C4-2B (cell line): ENCODE measurements around the gene NFATC2.

ENCODE experiments used
- H3K27ac ChIP-seq: fragments of 450-650 bp; 2 replicates; pipeline ENCODE4 v1.5.1; 2017
- ZFX ChIP-seq: fragments of 450-650 bp; IDR thresholded peaks from 2 replicates; pipeline ENCODE4 v1.6.1; 2017
- TF ChIP-seq, protein P1 (sequence below): fragments of 450-650 bp; conservative IDR thresholded peaks from 2 replicates; pipeline ENCODE4 v1.5.1; 2017; ENCODE audit warnings: mild to moderate bottlenecking

The NFATC2 gene

DNA sequence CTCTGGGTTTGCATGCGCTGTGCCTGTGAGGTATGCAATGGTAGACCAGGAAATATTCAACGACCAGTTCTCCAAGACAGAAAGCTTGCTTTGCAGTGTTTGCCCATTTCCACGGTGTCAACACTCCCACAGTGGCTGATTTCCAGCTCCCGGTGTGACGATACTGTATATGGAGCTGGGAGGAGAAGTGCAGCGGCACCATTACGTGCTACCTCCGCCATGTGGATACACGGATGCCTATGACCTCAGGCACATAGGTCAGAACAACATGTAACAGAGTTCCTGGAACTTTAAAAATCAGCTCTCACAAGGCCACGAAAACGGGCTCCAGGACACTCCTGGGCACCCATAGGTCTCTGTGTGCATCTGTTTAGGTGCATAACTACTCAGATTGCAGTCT lies 51.1 kb downstream of the NFATC2 start:
- TF ChIP-seq, protein P1, sequence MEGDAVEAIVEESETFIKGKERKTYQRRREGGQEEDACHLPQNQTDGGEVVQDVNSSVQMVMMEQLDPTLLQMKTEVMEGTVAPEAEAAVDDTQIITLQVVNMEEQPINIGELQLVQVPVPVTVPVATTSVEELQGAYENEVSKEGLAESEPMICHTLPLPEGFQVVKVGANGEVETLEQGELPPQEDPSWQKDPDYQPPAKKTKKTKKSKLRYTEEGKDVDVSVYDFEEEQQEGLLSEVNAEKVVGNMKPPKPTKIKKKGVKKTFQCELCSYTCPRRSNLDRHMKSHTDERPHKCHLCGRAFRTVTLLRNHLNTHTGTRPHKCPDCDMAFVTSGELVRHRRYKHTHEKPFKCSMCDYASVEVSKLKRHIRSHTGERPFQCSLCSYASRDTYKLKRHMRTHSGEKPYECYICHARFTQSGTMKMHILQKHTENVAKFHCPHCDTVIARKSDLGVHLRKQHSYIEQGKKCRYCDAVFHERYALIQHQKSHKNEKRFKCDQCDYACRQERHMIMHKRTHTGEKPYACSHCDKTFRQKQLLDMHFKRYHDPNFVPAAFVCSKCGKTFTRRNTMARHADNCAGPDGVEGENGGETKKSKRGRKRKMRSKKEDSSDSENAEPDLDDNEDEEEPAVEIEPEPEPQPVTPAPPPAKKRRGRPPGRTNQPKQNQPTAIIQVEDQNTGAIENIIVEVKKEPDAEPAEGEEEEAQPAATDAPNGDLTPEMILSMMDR = no peak
- TF ChIP-seq ZFX = no peak
- H3K27ac ChIP-seq = no peak overlapping the region

DNA sequence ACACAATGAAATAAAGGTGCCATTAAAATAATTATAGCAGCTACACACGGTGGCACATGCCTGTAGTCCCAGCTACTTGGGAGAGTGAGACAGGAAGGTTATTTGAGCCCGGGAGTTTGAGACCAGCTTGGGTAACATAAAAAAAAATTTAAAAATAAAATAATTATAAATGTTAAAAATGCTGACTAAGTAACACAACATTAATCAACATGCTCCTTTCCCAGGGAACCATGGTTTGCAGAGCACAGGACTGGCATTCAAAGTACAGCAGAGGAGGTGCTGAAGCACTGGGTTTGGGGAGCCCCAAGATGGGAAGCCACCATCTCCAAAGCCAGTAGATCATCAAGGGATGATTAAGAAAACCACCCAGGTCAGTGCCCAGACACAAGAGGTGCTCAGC lies 51.9 kb downstream of the NFATC2 start:
- TF ChIP-seq, protein P1 = no peak
- no peak for TF ChIP-seq ZFX
- H3K27ac ChIP-seq = no peak overlapping the region

DNA sequence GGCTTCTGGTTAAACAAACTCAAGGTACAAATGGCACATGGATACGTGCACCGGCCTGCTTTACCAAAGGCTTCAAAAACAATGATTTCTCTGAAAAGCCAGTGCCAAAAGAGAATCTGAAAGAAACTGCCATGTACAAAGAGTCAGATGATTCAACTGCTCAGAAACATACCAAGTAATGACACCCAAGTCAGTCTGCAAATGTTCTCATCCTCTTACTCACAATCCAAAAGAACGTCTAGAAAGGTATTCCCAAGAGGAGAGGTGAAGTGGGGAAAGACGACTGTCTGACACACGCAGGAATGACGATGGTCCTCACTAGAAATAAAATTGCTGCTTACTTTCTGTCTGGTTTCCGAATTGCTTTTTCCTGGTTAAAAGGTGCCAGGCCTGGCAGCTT lies 52.9 kb downstream of the NFATC2 start:
- no peak overlapping the region for H3K27ac ChIP-seq
- TF ChIP-seq ZFX = no peak
- TF ChIP-seq, protein P1 = no peak

DNA sequence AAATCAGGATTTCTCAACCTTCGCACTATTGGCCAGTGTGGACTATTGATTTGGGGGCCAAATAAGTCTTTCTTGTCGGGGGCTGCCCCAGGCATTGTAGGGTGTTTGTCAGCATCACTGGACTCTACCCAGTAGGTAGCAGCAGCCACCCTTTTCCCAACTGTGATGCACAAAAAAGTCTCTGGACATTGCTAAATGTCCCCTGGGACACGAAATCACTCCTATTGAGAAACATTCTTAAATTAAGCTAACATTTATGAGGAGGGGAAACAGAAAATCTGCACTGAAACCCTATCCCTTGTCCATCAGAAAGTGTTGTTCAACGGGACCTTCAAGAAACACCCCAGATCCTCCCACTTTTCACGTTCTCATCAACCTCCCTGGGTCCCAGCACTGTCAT lies 54.2 kb downstream of the NFATC2 start:
- no peak overlapping the region for H3K27ac ChIP-seq

DNA sequence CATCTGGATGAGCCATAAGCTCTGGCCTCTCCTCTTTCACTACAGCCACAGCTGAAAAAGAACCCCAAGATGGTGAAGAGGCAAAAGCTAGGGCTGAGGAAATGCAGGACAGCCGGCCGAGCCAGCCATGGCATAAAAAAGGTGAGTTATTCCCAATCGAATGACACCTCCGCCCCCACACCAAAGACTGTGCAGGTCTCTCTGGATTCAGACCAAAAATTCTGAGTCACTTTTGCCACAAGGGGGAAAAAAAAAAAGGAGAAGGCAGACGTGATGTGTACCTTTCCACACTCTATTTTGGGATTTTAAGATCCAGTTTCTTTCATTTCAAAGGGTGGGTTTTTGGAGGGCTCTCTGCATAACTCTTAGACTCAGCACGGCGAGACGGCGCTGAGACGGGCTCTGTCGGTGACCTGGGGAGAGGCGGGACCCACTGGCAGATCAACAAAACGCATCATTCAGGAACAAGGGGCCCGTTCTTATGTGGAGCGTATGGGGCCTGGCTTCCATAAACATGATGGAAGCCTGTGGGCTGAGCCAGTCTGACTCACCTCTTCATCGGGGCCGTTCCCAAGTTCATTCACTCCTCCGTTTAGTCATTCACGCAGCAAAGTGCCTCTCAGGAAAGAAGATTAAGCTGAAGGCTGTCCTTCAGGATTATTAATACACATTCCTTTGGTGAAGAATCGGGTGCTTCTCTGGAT lies 54.8 kb downstream of the NFATC2 start:
- TF ChIP-seq ZFX = no peak
- no peak overlapping the region for H3K27ac ChIP-seq

More for the DNA sequence above, 54.2 kb downstream of the NFATC2 start:
- TF ChIP-seq ZFX = no peak
- TF ChIP-seq, protein P1 = no peak

DNA sequence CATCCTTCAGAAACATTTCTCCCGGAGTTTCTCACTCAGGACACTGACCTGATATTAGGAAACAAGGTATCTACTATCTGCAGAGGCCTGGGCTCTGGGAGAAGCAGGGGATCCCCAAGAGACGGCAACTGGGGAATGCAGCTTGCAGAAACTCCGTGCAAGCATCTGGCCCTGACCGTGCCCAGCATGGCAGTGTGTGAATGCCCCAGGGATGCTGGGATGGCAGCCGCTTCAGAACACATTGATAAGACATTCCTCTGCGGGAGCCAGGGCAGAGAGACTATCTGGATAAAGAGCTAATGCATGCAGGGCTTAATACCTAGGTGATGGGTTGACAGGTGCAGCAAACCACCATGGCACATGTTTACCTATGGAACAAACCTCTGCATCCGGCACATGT lies 55.4 kb downstream of the NFATC2 start:
- no peak overlapping the region for H3K27ac ChIP-seq
- no peak for TF ChIP-seq ZFX
- TF ChIP-seq, protein P1 = no peak

DNA sequence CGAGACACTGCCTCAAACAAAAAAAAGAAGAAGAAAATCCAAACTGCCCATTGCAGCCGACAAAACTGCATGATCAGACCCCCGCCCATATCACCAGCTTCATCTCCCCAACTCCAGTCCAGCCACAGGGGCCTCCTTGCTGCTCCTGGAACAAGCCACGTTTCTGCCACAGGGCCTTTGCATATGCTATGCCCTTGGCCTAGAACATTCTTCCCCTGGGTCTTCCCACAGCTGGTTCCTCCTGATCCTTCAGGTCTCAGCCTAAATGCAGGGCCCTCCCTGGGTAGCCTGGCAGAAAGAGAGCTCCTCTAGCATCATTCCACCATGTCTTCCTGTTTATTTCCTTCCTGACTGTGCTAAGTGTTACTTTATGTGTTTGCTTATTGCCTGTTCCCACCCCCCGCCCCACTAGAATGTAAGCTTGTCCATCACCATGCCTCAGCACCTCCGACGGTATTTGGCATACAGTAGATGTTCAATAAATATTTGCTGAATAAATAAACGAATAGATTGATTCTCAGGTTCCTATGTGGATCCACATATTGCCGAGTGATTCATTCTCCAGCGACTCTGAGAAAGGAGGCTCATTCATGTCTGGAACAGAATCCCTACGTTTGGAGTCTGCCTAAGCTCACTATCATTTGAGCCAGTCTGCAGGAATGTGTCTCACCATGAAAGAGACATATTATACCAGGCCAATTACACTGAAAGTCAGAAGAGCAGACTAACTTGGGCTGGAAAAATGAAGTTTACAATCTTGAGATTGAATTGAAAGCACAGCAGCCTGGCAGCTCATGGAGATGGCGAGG lies 56.1 kb downstream of the NFATC2 start:
- no peak for TF ChIP-seq ZFX
- TF ChIP-seq, protein P1 = no peak
- no peak overlapping the region for H3K27ac ChIP-seq
